NCI-H1417 treated with DMSO at 0.1 percent for 48 hours (cell line): ENCODE results near the gene TYW1.
A peak's percentile ranks its signal among the peaks of the same experiment; 100 is the strongest.
"Not testable (repeated sequence)": the region's sequence is repeated elsewhere in the genome, so short reads cannot be mapped to it uniquely, and the experiment has no call there.

Source experiments
- DNase-seq: peaks from one replicate; lab custom pipeline; 2025; lab: John Stamatoyannopoulos, UW

Gene TYW1

DNA sequence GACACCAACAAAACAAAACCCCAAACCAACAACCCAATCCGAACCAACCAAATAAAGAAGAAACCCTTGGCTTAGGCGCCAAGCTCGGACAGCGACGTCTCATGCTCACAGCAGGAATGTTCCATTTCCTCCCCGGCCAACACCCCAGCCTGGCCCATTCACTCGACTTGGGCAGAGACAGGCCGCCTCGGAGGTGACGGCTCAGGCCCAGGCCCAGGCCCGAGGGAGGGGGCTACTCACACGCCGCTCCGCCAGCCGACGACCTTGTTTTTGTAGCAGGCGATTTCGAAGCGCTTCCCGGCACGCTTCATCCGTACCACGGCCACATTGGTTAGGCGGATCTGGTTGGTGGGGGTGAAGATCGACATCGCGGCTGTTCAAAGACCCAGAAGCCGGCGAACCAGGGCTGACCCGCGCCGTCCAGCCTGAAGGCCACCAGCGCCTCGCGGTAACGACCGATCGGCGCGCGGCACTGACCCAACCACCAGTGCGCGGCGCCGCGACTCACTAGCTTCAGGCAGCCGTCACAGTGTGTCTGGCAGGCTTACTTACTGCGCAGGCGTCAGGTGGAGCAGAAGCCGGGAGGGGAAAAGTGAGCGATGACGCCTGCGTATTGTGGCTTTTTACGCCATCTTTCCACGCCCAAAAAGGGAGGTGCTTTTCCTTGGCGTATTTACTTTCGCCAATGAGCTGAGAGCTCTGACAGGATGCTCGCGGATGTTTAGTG is 1.4 kb upstream of the TYW1 start, which contains the start of gene SBDS:
Gene SBDS (minus strand): TSS at position 537 of the 727 bp plus-strand sequence. CDS start 169 bp downstream, at position 368.
- DNase-seq: peak; percentile 92

DNA sequence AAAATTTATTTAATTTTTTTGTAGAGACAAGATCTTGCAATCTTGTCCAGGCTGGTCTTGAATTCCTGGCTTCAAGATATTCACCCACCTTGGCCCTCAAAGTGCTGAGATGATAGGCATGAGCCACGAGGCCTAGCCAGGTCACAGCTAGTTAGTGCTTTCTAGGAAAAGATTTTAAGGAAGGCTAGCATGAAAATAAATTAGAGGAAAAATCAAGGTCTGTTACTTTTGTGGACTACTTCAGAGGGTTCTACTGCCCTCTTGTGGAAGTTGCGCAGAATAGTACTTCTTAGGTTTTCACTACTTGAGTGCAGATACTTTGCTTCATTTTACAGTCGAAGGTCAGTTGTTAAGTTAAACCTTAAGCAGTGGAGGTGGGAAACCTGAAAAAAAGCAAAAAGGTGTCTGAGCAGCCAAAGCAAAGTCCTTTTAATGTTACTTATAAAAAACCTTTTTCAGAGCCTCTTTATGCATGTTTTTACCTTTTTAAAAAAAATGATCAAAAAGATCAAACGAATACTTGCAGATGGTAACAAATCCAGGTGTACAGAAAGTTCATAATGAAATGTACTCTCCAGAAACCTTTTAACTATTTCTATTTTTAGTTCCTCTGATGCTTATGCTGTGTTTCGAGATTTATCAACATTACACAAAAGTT is 4.1 kb downstream of the TYW1 start:
- DNase-seq: not testable (repeated sequence)

DNA sequence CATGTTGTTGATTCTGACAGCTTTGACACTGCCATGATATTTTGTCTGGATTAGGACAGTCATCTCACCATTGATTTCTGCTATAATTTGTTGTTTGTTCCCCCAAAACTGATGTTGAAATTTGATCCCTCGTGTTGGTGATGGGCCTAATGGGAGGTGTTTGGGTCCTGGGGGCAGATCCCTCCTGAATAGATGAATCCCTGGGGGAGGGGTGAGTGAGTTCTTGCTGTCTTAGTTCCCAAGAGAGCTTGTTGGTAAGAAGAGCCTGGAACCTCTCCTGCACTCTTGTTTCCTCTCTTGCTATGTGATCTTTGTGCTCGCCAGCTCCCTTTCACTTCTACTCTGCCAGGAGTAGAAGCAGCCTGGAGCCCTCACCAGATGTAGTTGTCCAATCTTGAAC is 7.5 kb downstream of the TYW1 start:
- not testable (repeated sequence) for DNase-seq

DNA sequence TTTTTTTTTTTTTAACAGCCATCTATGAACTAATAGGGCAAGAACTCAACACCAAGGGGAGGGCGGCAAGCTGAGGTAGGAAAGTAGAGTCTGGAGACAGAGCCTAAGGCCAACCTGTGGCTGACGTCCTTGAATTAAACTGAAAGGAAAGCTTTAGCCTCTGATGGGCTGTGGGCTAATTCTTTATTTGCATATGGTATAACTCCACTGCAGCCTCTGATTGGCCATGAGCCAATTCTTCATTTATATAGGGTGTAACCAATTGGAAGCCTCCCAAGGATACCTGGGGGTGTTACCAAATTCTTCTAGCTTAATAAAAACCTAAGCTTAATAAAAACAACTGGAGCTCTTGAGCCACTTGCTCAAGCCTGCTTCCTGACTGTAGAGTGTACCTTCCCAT is 10.3 kb downstream of the TYW1 start:
- DNase-seq: no peak

DNA sequence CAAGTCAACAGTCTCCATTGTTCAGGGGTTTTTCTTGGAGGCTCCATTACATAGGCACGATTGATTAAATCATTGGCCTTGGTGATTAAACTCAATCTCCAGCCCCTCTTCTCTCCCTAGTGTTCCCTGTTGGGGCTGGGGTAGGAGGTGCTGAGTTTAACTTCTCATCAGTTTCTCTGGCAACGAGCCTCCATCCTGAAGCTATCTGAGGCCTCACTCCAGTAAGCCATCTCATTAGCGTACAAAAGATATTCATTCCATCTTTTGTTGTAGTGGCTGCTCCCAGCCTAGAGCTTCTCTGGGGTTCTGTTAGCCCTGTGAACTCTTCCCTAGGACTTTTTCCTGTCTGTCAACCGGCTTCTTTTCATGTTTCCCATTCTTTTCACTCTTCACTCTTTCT is 11.6 kb downstream of the TYW1 start:
- no peak for DNase-seq

DNA sequence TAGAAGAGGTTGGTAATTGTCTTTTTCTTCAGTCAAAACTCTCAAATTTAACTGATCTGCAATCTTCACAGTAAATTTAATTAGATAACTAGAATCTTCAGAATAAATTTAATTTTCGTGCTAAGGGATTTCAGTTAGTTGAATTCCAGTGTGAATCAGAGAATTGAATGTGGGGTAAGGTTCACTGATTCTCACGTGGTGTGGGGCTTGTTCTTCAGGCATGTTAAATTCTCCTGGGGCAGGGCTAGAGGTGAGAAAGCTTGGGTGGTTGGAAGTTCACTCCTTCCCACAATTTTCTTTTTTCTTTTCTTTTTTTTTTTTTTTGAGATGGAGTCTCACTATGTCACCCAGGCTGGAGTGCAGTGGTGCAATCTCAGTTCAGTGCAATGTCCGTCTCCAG is 13.0 kb downstream of the TYW1 start:
- not testable (repeated sequence) for DNase-seq

DNA sequence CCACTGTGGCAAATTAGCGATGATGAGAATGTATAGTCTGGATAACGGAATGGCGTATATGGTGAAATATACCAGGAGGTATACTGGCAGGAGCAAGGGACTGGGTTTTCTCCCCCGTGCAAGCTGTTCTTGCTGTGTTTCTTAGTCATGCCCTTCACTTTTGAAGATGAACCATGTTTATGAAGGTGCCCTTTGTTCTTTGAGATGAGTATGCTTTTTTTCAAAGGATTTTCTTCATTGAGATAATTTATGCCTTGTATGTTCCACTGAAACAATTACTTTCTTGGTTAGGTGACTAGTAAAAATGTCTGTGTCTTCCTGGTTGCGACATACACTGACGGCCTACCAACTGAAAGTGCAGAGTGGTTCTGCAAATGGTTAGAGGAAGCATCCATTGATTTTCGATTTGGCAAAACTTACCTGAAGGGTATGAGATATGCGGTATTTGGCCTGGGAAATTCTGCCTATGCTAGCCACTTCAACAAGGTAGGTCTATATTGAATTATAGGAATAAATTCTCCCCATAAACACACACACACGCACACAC is 17.5 kb downstream of the TYW1 start:
- DNase-seq: not testable (repeated sequence)

DNA sequence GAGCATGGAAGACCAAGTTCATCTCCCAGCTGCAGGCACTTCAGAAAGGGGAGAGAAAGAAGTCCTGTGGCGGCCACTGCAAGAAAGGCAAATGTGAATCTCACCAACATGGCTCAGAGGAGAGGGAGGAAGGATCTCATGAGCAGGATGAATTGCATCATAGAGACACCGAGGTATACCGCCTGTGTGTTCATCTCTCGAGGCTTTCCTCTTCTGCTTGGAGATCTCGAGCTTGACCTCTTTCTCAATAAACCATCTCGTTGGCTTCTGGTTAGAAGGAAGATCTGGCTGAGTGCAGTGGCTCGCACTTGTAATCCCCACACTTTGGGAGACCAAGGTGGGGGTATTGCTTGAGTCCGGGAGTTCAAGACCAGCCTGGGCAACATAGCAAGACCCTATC is 21.3 kb downstream of the TYW1 start:
- not testable (repeated sequence) for DNase-seq

DNA sequence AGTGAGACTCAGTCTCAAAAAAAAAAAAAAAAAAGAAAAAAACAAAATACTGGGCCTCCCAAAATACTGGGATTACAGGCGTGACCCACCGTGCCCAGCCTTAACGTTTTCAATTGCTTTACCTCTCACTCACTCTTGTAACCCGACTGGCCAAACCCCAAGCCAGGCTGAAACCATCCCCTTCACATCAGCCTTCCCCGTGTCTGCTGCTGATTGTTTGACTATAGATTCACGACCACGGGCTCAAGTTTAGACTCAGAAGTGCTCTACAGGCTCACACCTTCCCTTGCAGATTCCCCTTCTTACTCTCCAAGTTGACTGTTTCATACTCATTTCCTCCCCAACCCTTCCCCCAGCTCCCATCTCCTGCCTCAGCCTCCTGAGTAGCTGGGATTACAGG is 22.3 kb downstream of the TYW1 start:
- DNase-seq: no peak

DNA sequence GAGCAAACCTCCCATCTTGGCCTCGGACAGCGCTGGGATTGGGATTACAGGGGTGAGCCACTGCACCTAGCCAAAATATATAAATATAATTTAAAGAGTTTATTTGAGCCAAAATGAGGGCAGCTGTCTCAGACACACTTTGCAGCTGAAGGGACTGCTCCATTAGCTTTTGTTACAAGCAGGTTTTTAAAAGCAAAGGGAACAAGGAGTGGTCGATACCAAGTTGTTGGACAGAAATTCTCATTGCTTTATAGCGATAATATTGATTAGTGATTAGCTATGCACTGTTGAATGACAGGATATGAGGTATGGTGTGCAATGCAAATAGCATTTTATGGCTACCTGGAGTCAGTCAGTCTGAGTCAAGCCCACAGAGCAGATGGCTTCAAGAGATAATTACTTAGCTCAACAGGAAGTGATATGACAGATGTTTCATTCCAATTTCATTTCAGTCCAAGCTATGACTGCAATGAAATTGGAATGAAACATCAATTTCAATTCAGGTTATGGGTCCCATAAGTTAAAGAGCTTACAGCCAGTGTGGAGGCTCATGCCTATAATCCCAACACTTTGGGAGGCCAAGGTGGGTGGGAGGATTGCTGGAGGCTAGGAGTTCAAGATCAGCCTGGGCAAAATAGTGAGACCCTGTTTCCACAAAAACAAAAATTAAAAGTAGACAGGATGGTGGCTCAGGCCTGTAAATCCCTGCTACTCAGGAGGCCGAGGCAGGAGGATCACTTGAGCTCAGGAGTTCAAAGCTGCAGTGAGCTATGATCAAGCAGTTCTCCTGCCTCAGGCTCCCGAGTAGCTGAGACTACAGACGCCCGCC is 23.1 kb downstream of the TYW1 start:
- DNase-seq: peak; percentile 21

DNA sequence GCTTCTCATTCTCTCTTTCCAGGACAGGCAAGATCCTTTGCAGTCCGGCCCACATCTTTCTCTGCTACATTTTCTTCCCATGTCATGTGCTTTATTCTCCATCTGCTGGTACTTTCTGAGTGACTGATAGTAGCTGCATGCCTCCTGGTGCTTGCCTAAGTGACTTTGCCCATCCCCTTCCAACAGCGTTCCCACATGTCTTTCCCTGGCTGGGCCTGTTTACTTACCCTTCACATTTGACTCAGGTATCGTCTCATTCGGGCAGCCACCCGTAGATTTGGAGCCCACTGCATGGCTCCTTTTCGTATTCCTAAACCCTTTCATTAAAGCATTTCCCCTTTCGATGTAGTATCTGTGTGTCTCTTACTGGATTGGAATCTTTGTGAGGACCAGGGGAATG is 24.6 kb downstream of the TYW1 start:
- no peak for DNase-seq

DNA sequence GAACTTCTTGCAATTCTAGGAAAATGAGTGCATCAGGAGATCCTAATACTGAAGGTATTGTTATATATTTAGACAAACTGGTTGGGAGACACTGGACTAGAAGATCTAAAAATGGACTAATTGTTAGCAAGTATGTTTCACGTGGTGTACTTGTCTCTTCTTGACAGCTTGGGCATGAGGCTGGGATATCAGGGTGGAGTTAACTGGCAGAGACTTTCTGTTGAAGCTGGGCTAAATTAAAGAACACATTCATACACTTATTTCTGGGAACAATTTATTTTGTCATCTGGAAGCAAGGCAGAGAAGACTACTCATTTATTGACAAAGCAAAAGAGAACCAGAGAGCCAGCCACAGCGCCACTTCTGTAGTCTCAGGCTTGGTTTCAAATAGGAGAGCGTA is 25.9 kb downstream of the TYW1 start:
- no peak for DNase-seq

DNA sequence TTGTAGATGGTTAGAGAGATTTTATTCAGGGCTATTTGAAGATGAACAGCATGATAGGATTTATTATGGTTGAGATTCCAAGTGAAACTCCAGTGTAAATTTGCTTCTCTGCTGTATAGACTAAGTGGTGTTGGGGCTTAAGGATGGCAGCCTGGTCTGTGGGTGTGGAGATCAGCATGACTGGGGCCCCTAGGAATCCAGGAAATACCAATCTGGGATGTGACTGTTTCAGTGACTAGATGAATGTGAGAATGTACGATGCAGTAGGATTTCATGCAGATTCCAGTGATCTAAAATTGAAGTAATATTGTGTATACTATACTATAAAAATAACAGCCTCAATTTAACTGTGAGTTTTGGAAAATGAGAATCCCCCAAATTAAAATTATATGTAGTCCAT is 28.8 kb downstream of the TYW1 start:
- DNase-seq: not testable (repeated sequence)

DNA sequence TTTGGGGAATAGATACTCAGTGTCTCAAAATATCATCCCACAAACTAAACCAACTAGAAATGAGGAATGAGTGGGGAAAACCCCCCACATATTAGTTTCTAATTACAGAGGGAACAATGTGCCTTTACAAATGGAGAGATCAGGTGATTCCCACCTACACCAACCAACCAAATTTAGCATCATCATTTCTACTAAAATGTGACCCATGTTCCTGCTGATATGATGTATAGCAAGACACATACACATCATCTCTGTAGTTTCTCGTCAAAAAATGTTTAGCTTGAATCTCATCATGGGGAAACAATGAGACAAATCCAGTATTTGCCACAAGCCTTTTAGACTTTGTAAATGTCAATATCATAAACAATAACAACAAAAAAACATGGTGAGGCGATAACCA is 35.1 kb downstream of the TYW1 start:
- DNase-seq: not testable (repeated sequence)

DNA sequence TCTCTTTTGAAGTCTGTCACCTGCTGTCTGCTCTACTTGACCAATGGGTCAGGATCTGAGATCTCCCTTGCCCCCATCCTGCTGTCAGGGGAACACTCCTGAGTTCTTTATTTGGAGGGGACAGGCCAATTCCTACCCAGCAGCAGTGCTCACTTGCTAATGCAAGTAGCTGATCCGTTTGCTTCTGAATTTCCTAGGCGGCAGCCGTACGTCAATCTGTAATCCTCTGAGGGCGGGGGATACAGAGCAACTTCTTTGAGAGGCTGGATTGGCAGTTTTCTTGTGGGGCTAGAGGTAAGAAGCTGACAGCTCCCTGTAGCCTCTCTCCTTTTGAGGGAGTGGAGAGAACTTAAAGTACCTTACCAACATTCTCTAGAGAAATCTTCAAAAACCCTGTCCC is 36.6 kb downstream of the TYW1 start:
- no peak for DNase-seq

DNA sequence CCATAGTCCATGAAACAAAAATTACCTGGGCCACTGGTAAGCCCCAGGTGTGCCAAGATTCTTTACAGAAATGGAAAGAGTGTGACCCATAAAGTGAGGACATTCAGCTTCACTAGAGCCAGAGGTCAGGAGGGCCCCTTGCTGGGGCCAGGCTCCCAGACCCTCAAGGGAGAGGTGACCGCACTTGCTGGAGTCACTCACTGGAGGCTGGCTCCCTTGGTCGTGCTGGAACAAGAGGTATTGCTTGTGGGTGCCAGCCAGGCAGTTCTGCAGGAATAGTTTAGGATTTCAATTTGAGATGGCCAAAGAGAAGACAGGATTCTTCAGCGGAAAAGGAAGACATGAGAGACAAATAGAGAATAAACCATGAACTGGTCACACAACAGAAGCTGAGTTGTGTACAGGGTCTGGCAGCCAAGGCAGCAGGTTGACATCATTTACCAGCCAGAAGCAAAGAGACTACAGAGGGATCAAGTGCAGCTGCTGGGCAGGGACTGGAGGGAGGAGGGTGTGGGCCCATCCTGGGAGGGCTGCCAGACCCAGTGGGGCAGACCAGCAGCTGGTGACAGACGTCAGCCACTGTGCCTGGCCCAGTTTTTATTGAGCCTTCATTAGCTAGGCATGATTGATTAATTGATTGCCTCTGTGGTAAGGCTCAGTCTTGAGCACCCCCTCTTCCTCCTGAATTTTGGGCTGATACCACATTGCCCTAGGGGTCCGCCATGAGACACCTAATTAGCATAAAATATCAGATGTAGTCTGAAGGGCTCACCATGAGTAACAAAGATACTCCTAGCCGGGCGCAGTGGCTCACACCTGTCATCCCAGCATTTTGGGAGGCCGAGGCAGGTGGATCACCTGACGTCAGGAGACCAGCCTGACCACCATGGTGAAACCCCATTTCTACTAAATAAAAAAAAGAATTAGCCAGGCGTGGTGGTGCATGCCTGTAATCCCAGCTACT is 40.1 kb downstream of the TYW1 start:
- DNase-seq: not testable (repeated sequence)

DNA sequence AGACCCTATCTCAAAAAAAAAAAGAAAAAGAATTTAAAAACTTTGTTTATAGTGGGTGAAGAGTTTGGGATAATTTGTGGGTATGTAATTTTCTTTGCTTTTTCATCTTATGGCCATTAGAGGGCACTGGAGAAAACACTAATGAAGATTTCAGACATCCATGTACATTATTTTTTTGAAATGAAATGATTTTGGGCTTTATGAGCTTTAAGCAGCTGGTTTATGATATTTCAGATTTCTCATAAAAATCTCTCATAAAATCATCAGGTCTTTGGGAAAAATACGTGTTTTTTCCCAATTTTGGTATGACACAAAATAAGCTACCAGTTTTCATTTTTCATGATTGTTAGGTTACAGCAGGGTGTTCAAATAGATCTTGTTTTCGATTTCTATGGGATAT is 44.2 kb downstream of the TYW1 start:
- not testable (repeated sequence) for DNase-seq

DNA sequence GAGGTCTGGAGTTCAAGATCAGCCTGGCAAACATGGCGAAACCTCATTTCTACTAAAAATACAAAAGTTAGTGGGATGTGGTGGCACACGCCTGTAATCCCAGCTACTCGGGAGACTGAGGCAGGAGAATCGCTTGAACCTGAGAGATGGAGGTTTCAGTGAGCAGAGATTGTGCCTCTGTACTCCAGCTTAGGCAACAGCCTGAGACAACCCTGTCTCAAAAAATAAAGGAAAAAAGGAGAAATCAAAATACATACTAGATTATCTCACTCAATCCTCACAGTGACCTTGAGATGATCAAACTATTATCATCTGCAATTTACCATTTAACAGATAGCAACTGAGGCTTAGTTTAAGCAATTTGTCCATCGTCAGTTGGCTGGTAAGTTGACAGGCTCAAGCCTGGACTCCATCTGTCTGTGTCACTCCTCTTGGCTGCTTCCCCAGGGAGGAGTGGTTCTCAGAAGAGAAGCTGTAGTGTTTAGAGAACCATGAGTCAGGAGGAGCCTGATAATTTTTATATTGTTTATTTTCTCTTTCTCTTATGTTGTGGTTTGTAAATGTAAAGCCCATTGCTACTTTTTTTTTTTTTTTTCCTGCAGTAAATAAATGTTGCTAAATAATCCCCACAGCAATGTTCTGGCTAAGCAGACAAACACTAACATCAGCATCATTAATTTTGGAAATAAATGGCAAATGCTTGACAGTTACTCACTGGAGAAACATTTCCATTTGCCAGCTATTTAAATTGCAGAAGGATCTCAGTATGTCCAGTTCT is 46.3 kb downstream of the TYW1 start:
- not testable (repeated sequence) for DNase-seq

DNA sequence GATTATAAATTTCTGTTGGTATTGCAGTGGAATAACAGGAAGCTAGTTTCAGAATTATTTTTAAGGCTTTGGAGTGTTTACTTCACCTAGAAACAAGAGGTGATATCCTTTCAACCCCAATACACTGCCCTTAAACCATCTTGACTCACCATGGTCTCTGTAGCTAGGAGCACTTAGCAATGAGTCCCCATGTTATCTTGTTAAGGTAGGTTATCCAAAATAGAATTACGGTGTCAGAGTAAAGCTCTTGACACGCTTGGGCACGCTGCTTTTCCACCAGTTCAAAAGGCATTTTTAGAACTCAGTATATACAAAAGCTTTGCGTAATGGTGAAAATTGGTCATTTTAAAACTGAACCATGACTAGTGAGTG is 46.9 kb downstream of the TYW1 start:
- not testable (repeated sequence) for DNase-seq

DNA sequence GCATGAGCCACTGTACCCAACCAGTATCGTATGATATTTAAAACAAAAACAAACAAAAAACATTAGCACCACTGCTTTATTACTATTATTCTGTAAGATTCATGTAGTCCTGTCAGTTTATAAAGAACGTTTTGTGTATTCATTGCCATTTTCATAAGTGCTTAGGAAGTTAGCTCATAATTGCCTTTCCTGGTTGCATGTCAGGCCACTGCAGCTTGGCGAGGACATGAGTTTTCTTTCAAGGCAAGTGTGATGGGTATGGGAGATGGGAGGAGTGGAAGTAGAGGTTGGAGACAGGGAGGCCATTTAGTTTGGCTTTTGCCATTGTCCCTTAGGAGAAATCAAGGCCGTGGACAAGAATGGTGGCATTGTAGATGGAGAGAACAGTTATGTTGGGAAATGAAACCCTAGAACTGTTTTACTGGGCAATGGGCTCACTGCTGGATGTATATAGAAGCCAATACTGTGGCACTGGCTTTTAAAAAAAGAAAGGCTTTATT is 48.9 kb downstream of the TYW1 start:
- no peak for DNase-seq
